ENCODE measurements around the gene PSMD6.

PSMD6 gene

DNA sequence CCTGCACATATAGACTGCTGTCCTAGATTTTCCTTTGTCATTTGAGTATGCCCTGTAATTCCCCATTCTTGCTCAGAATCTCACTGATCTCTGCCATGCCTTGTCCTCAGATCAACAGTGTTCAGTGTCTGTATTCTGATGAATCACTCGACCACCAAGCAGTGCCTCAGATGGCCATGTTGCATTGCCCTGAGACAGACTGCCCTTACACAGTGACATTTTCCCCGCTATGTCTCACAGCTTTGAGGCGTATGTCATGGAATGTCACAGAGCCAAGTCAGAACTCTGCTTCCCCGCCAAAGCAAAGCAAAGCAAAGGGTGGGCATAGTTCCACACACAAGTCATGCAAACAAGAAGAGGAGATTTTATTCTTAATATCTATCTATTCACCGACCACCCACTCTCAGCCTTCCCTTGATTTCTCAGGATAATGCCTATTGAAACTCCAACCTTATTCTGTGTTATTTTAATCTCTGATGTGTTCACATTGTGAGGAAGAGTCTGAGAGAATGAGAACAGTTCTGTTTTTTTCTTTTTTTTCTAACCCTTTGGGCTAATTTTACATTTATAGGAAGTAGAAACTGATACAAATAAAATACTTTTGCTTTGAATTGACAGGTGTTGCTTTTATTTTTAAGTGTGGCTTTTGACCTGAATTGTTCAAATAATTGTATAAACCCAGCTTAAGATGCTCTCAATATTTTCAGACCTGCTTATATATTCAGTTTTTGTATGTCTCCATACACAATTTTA is 16.9 kb upstream of the PSMD6 start:
- Histone ChIP-seq H3K4me3 (ENCODE audit: low read length) (no peak overlapping the region), H3K4me1 (ENCODE audit: control insufficient read depth, insufficient read depth, low read length) (no peaks in the 10 kb centered on the region), H3K36me3 (ENCODE audit: insufficient read depth, low read length) (no peaks in the 10 kb centered on the region), H3K9me3 (replicated peaks; ENCODE audit: low read length) (no peaks in the 10 kb centered on the region), H3K27me3 (ENCODE audit: control insufficient read depth, insufficient read depth, low read length) (peaks cover 21% of the 10 kb centered on the region), H3K4me2 (ENCODE audit: low read length) (no peak overlapping the region), H3K9ac (ENCODE audit: low read depth, low read length) (no peak overlapping the region)

DNA sequence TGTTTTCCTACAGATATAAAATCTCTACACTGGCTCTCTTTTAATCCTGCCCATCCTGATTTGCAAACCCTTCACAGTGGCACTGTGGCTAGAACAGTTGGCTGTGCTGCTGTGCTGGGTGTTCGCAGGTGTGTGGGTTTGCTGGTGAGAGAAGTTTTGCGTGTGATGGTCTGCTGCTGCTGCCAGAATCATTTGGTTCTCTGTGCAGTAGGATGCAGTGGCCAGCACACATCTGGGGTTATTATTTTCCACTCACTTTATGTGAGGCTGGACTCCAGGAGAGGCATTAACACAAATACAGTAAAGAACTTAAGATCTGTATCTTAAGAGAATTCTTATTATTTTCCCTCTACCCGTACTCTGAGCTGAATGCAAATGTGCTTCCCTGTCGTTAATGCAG is 16.0 kb upstream of the PSMD6 start:
- peaks cover 21% of the 10 kb centered on the region for H3K27me3 ChIP-seq (ENCODE audit: control insufficient read depth, insufficient read depth, low read length)
- H3K4me2 ChIP-seq (ENCODE audit: low read length), result no peak overlapping the region
- H3K4me1 ChIP-seq (ENCODE audit: control insufficient read depth, insufficient read depth, low read length), result no peaks in the 10 kb centered on the region
- no peaks in the 10 kb centered on the region for H3K36me3 ChIP-seq (ENCODE audit: insufficient read depth, low read length)
- H3K9ac ChIP-seq (ENCODE audit: low read depth, low read length), result no peak overlapping the region
- no peak overlapping the region for H3K4me3 ChIP-seq (ENCODE audit: low read length)
- no peaks in the 10 kb centered on the region for H3K9me3 ChIP-seq (replicated peaks; ENCODE audit: low read length)

DNA sequence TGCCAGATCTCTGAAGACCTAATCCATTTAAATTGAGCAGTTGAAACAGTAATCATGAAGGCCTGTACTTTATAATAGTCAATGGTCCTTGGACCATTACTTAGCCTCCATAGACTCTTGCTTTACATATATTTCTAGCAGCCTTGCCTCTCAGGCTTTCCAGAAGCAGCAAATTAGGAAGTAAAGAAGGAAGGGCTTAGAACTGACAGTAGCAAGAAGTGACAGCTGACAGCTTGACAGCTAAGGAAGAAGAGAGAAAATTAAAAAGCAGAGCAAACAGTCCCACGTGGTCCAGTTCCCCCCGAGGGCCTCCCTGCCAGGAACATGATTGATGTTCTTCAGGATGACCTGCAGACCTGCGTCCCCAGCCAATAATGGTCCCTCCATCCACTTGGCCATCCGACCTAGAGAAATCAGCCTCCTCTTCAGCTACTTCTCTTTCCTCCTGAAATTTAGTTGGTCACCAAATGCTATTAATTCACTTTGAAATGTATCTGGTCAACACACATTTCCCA is 15.0 kb upstream of the PSMD6 start:
- no peaks in the 10 kb centered on the region for H3K36me3 ChIP-seq (ENCODE audit: insufficient read depth, low read length)
- no peak overlapping the region for H3K4me3 ChIP-seq (ENCODE audit: low read length)
- peaks cover 18% of the 10 kb centered on the region for H3K27me3 ChIP-seq (ENCODE audit: control insufficient read depth, insufficient read depth, low read length)
- H3K4me1 ChIP-seq (ENCODE audit: control insufficient read depth, insufficient read depth, low read length), result no peaks in the 10 kb centered on the region
- H3K4me2 ChIP-seq (ENCODE audit: low read length), result no peak overlapping the region
- no peak overlapping the region for H3K9ac ChIP-seq (ENCODE audit: low read depth, low read length)
- H3K9me3 ChIP-seq (replicated peaks; ENCODE audit: low read length), result no peaks in the 10 kb centered on the region

DNA sequence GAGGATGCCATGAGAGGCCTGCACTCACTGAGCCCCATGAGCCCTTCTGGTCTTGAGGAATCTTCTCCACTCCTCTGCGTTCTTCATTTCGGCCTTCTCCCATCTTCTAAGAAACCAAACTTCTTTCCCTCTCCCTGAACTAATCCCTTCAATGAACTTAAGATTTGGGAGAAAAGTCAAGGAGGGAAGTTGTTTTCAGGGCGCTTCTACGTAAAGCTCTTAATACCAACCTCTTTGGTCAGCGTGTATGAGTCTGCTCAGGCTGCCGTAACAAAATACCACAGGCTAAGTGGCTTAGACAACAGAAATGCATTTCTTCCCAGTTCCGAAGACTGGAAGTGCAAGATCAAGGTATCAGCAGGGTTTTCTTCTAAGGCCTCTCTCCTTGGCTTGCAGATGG is 13.8 kb upstream of the PSMD6 start:
- H3K36me3 ChIP-seq (ENCODE audit: insufficient read depth, low read length), result no peaks in the 10 kb centered on the region
- H3K4me1 ChIP-seq (ENCODE audit: control insufficient read depth, insufficient read depth, low read length), result peaks cover 2% of the 10 kb centered on the region
- H3K4me3 ChIP-seq (ENCODE audit: low read length), result no peak overlapping the region
- H3K9ac ChIP-seq (ENCODE audit: low read depth, low read length), result no peak overlapping the region
- H3K27me3 ChIP-seq (ENCODE audit: control insufficient read depth, insufficient read depth, low read length), result peaks cover 18% of the 10 kb centered on the region
- no peaks in the 10 kb centered on the region for H3K9me3 ChIP-seq (replicated peaks; ENCODE audit: low read length)
- H3K4me2 ChIP-seq (ENCODE audit: low read length), result no peak overlapping the region

DNA sequence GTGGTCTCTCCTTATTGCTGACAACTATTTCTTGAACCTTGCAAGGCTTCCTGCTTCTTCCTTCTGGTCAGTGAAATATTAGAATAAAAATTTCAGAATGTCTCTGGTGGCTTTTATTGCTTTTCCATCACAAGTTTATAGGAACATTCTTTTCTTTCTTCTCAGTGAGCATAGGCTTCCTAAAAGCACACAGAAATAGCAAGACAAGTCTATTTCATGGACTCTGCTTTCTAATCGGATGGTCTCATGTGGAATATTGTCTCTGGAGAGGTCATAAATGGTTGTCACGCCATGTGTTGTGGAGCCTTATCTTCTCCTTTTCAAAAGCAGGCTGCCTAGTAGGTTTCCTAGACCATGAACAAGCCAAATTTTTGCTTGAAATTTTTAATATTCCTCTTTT is 9.8 kb upstream of the PSMD6 start:
- H3K36me3 ChIP-seq (ENCODE audit: insufficient read depth, low read length), result no peaks in the 10 kb centered on the region
- H3K4me3 ChIP-seq (ENCODE audit: low read length), result no peak overlapping the region
- H3K4me2 ChIP-seq (ENCODE audit: low read length), result no peak overlapping the region
- peaks cover 3% of the 10 kb centered on the region for H3K4me1 ChIP-seq (ENCODE audit: control insufficient read depth, insufficient read depth, low read length)
- H3K9ac ChIP-seq (ENCODE audit: low read depth, low read length), result no peak overlapping the region
- H3K9me3 ChIP-seq (replicated peaks; ENCODE audit: low read length), result no peaks in the 10 kb centered on the region
- H3K27me3 ChIP-seq (ENCODE audit: control insufficient read depth, insufficient read depth, low read length), result peaks cover 22% of the 10 kb centered on the region

DNA sequence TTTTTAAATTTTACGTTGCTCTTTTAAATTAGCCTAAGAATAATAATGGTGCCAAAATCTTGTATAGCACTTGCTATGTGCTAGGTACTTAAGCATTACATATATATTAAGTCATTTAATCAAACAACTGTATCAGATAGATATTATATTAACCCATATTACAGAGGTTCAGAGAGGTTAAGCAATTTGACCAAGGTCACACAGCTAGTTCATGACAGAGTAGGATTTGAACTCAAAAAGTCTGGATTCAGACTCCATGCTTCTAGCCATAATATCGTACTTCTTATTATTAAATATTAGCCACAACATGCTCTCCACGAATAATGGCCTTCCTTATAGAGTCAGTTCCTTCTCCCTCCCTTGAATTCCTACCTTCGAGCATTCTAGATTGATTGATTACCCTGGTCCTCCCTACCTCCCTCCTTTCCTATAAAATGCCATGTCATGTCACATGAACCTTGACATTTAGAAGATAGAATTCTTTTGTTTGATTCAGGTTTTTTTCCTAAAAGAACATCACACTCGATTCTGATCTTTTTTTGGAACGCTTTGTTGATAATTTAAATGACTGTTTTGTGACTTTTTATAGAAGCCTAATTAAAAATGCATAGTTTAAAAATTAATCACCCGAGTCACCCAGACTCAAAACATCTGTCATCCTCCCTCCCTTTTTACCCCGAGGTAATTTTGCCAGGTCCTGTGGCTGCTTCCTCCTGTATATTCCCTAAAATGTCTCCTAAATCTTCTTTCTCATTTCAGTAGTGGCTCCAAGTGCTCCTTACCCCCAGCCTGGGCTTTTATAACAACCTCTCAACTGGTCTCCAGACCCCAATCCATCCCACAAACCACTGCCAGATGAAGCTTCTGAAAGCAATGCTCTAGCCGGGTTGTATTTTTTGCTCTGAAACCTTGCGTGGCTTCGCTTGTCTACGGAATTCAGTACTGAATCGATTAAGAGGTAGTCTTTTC is 8.5 kb upstream of the PSMD6 start:
- no peaks in the 10 kb centered on the region for H3K9me3 ChIP-seq (replicated peaks; ENCODE audit: low read length)

DNA sequence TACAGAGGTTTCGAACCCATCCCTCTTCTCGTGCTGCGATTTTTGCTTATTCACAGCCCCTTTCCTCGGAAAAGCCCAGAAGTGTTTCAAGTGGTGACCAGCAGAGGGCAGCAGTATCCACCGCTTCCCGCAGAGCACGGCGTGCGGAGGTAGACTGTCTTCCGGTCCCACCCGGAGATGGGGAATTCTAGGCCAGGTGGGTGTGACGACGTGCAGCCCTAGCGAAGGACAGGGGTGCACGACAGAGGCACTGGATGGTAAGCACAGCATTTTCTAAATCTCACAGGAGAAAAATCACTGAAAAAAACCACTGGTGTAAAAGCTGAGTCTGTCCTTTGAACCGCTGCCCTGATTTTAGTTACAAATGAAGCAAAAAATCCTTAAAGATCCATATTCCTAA is 7.4 kb upstream of the PSMD6 start:
- H3K9ac ChIP-seq (ENCODE audit: low read depth, low read length), result peak overlapping the region; percentile 12
- H3K4me1 ChIP-seq (ENCODE audit: control insufficient read depth, insufficient read depth, low read length), result peaks cover 3% of the 10 kb centered on the region
- H3K4me3 ChIP-seq (ENCODE audit: low read length), result peak overlapping the region; percentile 64
- no peaks in the 10 kb centered on the region for H3K36me3 ChIP-seq (ENCODE audit: insufficient read depth, low read length)
- peaks cover 28% of the 10 kb centered on the region for H3K27me3 ChIP-seq (ENCODE audit: control insufficient read depth, insufficient read depth, low read length)
- no peaks in the 10 kb centered on the region for H3K9me3 ChIP-seq (replicated peaks; ENCODE audit: low read length)
- peak overlapping the region; percentile 84 for H3K4me2 ChIP-seq (ENCODE audit: low read length)

More for the DNA sequence above, 8.5 kb upstream of the PSMD6 start:
- Histone ChIP-seq H3K9ac (ENCODE audit: low read depth, low read length) (no peak overlapping the region), H3K27me3 (ENCODE audit: control insufficient read depth, insufficient read depth, low read length) (peaks cover 28% of the 10 kb centered on the region), H3K4me3 (ENCODE audit: low read length) (no peak overlapping the region), H3K36me3 (ENCODE audit: insufficient read depth, low read length) (no peaks in the 10 kb centered on the region), H3K4me2 (ENCODE audit: low read length) (peak overlapping the region; percentile 25), H3K4me1 (ENCODE audit: control insufficient read depth, insufficient read depth, low read length) (peaks cover 3% of the 10 kb centered on the region)

DNA sequence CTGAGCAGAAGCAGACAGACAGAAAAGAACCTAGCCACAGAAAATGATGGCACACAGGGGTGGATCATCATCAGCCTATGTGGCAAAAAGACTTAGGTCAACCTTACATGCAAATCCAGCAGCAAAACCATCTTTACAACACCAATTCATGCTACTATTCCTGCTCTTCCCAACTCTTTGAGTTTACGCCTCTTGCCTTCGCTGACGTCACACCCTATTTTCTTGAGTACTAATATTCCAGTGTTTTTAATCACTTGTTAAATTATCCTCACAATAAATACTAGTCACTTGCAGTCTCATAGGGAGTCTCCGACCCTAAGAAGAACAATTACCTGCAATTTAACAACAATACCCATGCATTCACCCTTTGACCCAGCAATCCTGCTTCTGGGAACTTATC is 6.0 kb upstream of the PSMD6 start:
- H3K4me1 ChIP-seq (ENCODE audit: control insufficient read depth, insufficient read depth, low read length), result peaks cover 3% of the 10 kb centered on the region
- H3K36me3 ChIP-seq (ENCODE audit: insufficient read depth, low read length), result no peaks in the 10 kb centered on the region
- no peak overlapping the region for H3K4me3 ChIP-seq (ENCODE audit: low read length)
- H3K4me2 ChIP-seq (ENCODE audit: low read length), result no peak overlapping the region
- H3K27me3 ChIP-seq (ENCODE audit: control insufficient read depth, insufficient read depth, low read length), result peaks cover 28% of the 10 kb centered on the region
- no peak overlapping the region for H3K9ac ChIP-seq (ENCODE audit: low read depth, low read length)
- no peaks in the 10 kb centered on the region for H3K9me3 ChIP-seq (replicated peaks; ENCODE audit: low read length)

DNA sequence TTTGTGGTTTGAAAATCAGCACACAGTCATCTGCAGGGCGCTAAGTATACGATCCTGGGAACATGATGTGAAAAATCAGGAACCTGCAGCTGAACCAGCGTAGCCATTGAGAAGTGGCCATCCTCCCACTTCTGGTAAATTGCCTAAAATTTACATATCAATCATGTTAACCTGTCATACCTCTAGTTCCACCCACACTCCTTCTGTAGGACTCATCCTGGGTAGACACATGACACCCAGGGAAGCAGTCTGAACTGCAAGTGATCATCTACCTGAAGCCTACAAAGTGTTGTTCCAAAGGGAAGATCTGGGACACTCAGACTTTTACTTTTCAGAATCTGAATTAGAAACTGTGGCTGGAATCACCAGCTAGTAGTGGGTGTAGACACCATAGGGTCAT is 5.5 kb upstream of the PSMD6 start:
- Histone ChIP-seq H3K27me3 (ENCODE audit: control insufficient read depth, insufficient read depth, low read length) (peaks cover 28% of the 10 kb centered on the region), H3K9ac (ENCODE audit: low read depth, low read length) (no peak overlapping the region), H3K36me3 (ENCODE audit: insufficient read depth, low read length) (no peaks in the 10 kb centered on the region), H3K4me2 (ENCODE audit: low read length) (no peak overlapping the region), H3K4me1 (ENCODE audit: control insufficient read depth, insufficient read depth, low read length) (peaks cover 3% of the 10 kb centered on the region), H3K4me3 (ENCODE audit: low read length) (no peak overlapping the region), H3K9me3 (replicated peaks; ENCODE audit: low read length) (no peaks in the 10 kb centered on the region)

DNA sequence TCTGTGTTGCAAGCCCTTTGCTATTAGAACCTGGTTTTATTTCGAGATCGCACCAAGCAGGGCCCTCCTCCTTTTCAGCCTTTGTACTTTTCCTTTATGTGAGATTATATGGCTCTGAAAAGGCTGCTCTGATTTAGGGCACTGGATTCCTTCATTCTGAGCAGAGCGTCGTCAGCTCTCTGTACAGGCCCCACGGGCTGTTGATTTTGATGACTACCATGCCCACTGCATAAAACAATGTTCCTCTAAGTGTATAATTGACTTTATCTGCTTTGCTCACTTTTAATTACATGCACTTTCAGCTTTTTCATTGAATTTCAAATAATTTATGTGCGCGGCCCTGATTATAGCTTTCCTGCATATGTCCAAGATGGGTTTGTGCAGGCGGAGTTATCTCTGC is 4.4 kb upstream of the PSMD6 start:
- H3K9ac ChIP-seq (ENCODE audit: low read depth, low read length), result no peak overlapping the region
- H3K4me3 ChIP-seq (ENCODE audit: low read length), result no peak overlapping the region
- no peaks in the 10 kb centered on the region for H3K36me3 ChIP-seq (ENCODE audit: insufficient read depth, low read length)
- peaks cover 28% of the 10 kb centered on the region for H3K27me3 ChIP-seq (ENCODE audit: control insufficient read depth, insufficient read depth, low read length)
- peaks cover 3% of the 10 kb centered on the region for H3K4me1 ChIP-seq (ENCODE audit: control insufficient read depth, insufficient read depth, low read length)
- no peaks in the 10 kb centered on the region for H3K9me3 ChIP-seq (replicated peaks; ENCODE audit: low read length)
- no peak overlapping the region for H3K4me2 ChIP-seq (ENCODE audit: low read length)

DNA sequence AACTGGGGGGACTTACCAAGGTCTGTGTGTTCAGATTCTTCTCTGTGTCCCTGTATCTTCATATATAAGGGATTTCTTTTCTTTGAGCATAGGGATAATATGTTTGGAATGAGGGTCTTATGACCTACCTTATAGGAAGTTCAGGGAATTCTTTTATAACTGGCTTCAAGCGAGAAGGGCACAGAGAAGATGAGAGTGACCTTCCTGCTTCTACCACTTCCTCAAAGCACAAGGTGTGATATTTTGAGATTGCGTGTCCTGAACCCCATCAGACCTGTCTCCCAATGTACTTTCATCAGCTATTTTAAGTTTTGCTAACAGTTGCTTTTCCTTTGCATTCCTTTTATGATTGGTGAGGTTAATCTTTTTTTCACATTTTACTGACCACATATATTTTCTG is 3.1 kb upstream of the PSMD6 start:
- no peak overlapping the region for H3K4me3 ChIP-seq (ENCODE audit: low read length)
- H3K27me3 ChIP-seq (ENCODE audit: control insufficient read depth, insufficient read depth, low read length), result peaks cover 28% of the 10 kb centered on the region
- H3K4me1 ChIP-seq (ENCODE audit: control insufficient read depth, insufficient read depth, low read length), result peaks cover 11% of the 10 kb centered on the region
- no peaks in the 10 kb centered on the region for H3K9me3 ChIP-seq (replicated peaks; ENCODE audit: low read length)
- no peak overlapping the region for H3K9ac ChIP-seq (ENCODE audit: low read depth, low read length)
- no peaks in the 10 kb centered on the region for H3K36me3 ChIP-seq (ENCODE audit: insufficient read depth, low read length)
- H3K4me2 ChIP-seq (ENCODE audit: low read length), result no peak overlapping the region

Data from skeletal muscle satellite cell (primary cell).